Prostate gland (tissue), 2 donors: ENCODE results near the gene LAIR1.

Experiments
- CTCF ChIP-seq, 4 experiments: fragments of 200-600 bp in 2 of 4; fragments of 450-650 bp in 2 of 4; sonication (generic) in 2 of 4; IDR thresholded peaks; 1 replicate in 3 of 4; 2 replicates in 1 of 4; pipeline ENCODE4 v1.5.1; 2016 to 2019; ENCODE audit warnings: antibody characterized with exemption in 4 of 4, mild to moderate bottlenecking in 2 of 4, moderate library complexity in 2 of 4
- POLR2AphosphoS5 ChIP-seq: sonication (generic); formaldehyde crosslinking; IDR thresholded peaks from one replicate; pipeline ENCODE4 v1.6.1; 2017; ENCODE audit warnings: antibody characterized with exemption

GRCh38 chr19:54356444-54357056, 8.2 kb downstream of the LAIR1 start:
- TF ChIP-seq CTCF (IDR thresholded peaks at IDR 0.05) (no peak), POLR2AphosphoS5 (no peak)
